ENCODE data around the gene FAM174C.

DNA sequence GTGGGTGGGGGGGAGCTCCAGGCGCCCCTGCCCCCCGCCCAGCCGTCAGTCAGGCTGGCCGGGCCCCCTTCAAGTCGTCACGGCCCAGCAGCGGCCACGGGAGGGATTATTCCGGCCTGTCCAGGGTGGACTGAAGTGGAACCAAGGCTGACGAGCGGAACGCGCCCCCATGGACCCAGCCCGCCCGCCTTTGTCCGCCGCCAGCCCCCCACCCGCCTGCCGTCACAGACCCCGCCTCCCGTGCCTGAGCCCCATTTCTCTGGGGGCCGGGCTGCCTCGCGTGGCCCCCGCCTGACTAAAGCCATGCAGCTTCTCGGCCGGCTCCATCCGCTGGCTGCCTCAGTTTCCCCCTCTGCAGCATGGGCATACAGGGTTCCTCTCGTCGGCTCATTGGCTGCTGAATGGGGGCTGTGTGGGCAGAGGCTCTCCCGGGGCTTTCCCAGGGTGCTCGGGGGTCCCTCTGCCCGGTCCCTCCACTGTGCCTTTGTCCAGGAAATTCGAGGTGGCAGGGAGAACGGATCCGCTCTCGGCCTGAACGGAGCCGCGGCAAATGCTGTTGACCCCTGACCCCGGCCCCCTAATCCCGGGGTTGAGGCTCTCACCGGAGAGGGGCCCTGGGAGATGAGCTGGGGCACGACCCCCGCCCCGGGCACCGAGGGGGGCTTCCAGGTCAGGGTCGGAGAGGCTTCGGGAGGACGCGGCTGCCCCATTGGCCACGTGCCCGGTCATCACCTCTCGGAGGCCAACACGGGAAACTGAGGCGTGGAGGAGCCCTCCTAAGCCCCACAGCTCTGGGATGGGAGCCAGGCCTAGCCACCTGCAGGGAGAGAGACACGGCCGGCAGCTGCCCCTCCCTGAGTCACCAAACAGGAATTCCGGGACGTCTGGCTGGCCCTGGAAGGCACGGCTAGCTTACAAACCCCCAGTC, 37.7 kb downstream of the FAM174C start:
- TF ChIP-seq, protein P1, sequence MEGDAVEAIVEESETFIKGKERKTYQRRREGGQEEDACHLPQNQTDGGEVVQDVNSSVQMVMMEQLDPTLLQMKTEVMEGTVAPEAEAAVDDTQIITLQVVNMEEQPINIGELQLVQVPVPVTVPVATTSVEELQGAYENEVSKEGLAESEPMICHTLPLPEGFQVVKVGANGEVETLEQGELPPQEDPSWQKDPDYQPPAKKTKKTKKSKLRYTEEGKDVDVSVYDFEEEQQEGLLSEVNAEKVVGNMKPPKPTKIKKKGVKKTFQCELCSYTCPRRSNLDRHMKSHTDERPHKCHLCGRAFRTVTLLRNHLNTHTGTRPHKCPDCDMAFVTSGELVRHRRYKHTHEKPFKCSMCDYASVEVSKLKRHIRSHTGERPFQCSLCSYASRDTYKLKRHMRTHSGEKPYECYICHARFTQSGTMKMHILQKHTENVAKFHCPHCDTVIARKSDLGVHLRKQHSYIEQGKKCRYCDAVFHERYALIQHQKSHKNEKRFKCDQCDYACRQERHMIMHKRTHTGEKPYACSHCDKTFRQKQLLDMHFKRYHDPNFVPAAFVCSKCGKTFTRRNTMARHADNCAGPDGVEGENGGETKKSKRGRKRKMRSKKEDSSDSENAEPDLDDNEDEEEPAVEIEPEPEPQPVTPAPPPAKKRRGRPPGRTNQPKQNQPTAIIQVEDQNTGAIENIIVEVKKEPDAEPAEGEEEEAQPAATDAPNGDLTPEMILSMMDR (IDR thresholded peaks at IDR 0.05; ENCODE audit: low read depth, low read length, missing input control) = no peak
- no peak for TF ChIP-seq EGR1 (IDR thresholded peaks at IDR 0.05; ENCODE audit: low read depth in 2 of 2)
- TF ChIP-seq MAX (IDR thresholded peaks at IDR 0.05) = no peak
- TF ChIP-seq JUND (IDR thresholded peaks at IDR 0.05) = no peak
- TF ChIP-seq YY1 (IDR thresholded peaks at IDR 0.05) = no peak
- no peak for TF ChIP-seq RAD21 (IDR thresholded peaks at IDR 0.05)
- no peak for TF ChIP-seq GABPA (IDR thresholded peaks at IDR 0.05 in 1 of 2, conservative IDR thresholded peaks at IDR 0.05 in 1 of 2)
- TF ChIP-seq, protein P2, sequence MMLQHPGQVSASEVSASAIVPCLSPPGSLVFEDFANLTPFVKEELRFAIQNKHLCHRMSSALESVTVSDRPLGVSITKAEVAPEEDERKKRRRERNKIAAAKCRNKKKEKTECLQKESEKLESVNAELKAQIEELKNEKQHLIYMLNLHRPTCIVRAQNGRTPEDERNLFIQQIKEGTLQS (IDR thresholded peaks at IDR 0.05) = no peak
- TF ChIP-seq SP1 (IDR thresholded peaks at IDR 0.05) = no peak
- TF ChIP-seq, protein P3, sequence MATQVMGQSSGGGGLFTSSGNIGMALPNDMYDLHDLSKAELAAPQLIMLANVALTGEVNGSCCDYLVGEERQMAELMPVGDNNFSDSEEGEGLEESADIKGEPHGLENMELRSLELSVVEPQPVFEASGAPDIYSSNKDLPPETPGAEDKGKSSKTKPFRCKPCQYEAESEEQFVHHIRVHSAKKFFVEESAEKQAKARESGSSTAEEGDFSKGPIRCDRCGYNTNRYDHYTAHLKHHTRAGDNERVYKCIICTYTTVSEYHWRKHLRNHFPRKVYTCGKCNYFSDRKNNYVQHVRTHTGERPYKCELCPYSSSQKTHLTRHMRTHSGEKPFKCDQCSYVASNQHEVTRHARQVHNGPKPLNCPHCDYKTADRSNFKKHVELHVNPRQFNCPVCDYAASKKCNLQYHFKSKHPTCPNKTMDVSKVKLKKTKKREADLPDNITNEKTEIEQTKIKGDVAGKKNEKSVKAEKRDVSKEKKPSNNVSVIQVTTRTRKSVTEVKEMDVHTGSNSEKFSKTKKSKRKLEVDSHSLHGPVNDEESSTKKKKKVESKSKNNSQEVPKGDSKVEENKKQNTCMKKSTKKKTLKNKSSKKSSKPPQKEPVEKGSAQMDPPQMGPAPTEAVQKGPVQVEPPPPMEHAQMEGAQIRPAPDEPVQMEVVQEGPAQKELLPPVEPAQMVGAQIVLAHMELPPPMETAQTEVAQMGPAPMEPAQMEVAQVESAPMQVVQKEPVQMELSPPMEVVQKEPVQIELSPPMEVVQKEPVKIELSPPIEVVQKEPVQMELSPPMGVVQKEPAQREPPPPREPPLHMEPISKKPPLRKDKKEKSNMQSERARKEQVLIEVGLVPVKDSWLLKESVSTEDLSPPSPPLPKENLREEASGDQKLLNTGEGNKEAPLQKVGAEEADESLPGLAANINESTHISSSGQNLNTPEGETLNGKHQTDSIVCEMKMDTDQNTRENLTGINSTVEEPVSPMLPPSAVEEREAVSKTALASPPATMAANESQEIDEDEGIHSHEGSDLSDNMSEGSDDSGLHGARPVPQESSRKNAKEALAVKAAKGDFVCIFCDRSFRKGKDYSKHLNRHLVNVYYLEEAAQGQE (IDR thresholded peaks at IDR 0.05) = no peak
- no peak for TF ChIP-seq TAF1 (conservative IDR thresholded peaks at IDR 0.05)
- TF ChIP-seq NR2F2 (IDR thresholded peaks at IDR 0.05) = no peak
- no peak for TF ChIP-seq HNF4A (conservative IDR thresholded peaks at IDR 0.05)
- TF ChIP-seq, protein P4, sequence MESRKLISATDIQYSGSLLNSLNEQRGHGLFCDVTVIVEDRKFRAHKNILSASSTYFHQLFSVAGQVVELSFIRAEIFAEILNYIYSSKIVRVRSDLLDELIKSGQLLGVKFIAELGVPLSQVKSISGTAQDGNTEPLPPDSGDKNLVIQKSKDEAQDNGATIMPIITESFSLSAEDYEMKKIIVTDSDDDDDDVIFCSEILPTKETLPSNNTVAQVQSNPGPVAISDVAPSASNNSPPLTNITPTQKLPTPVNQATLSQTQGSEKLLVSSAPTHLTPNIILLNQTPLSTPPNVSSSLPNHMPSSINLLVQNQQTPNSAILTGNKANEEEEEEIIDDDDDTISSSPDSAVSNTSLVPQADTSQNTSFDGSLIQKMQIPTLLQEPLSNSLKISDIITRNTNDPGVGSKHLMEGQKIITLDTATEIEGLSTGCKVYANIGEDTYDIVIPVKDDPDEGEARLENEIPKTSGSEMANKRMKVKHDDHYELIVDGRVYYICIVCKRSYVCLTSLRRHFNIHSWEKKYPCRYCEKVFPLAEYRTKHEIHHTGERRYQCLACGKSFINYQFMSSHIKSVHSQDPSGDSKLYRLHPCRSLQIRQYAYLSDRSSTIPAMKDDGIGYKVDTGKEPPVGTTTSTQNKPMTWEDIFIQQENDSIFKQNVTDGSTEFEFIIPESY (IDR thresholded peaks at IDR 0.05) = no peak

Measured in liver (tissue), 3 donors.